ENCODE measurements around the gene EFHC2.
"Not testable (repeated sequence)": the region's sequence is repeated elsewhere in the genome, so short reads cannot be mapped to it uniquely, and the experiment has no call there.

Gene EFHC2

GRCh38 chrX:44253575-44253942, 89.9 kb downstream of the EFHC2 start:
- Histone ChIP-seq H3K27me3 (replicated peaks; ENCODE audit: control insufficient read depth, insufficient read depth, low read length) (peaks cover 10% of the 10 kb centered on the region), H3K36me3 (ENCODE audit: control insufficient read depth, insufficient read depth, low read length, severe bottlenecking) (no peaks in the 10 kb centered on the region), H3K4me3 (ENCODE audit: low read length) (peak overlapping the region; percentile 50), H3K4me1 (ENCODE audit: control insufficient read depth, insufficient read depth, low read length) (no peaks in the 10 kb centered on the region), H3K9ac (ENCODE audit: low read length) (no peak overlapping the region), H3K9me3 (ENCODE audit: control insufficient read depth, low read length) (no peaks in the 10 kb centered on the region)
- no peak for DNase-seq (ENCODE audit: low read depth)

DNA sequence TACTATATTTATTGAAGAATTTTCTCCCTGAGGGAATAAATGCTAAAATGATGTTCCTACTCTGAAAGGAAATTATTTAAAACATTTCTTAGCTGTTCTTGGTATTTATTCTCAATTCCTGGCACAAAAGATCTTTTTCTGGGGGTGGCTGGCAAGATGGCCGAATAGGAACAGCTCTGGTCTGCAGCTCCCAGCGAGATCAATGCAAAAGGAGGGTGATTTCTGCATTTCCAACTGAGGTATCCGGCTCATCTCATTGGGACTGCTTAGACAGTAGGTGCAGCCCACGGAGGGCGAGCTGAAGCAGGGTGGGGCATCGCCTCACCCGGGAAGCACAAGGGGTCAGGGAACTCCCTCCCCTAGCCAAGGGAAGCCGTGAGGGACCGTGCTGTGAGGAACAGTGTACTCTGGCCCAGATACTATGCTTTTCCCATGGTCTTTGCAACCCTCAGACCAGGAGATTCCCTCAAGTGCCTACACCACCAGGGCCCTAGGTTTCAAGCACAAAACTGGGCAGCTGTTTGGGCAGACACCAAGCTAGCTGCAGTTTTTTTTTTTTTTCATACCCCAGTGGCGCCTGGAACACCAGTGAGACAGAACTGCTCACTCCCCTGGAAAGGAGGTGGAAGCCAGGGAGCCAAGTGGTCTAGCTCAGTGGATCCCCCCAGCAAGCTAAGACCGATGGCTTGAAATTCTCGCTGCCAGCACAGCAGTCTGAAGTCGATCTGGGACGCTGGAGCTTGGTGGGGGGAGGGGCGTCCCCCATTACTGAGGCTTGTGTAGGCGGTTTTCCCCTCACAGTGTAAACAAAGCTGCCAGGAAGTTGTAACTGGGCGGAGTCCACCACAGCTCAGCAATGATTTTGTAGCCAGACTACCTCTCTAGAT, 90.5 kb downstream of the EFHC2 start:
- not testable (repeated sequence) for H3K4me1 ChIP-seq (ENCODE audit: control insufficient read depth, insufficient read depth, low read length); H3K36me3 ChIP-seq (ENCODE audit: control insufficient read depth, insufficient read depth, low read length, severe bottlenecking); DNase-seq (ENCODE audit: low read depth); H3K9me3 ChIP-seq (ENCODE audit: control insufficient read depth, low read length); H3K9ac ChIP-seq (ENCODE audit: low read length)
- Histone ChIP-seq H3K4me3 (ENCODE audit: low read length) (peak overlapping the region; percentile 50), H3K27me3 (replicated peaks; ENCODE audit: control insufficient read depth, insufficient read depth, low read length) (peaks cover 11% of the 10 kb centered on the region)

DNA sequence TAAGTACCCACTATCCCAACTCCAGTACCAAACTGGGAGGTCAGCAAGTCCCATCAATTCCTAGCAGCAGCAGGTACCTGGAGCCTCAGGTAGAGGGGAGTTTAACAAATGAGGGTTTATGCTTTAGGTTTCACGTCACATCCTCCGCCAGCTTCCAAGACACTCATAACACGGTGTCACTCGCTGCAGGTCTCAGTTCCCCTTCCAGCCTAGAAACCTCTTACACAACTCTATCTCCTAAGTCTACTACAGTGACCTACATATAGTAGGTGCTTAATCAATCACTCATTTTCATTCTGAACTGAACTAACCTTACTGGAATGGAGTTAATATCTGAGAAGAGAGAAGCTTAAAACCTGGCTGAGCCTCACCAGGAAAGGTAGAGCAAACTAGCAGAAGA, 96.0 kb downstream of the EFHC2 start:
- Histone ChIP-seq H3K36me3 (ENCODE audit: control insufficient read depth, insufficient read depth, low read length, severe bottlenecking) (no peaks in the 10 kb centered on the region), H3K9me3 (ENCODE audit: control insufficient read depth, low read length) (no peaks in the 10 kb centered on the region)

GRCh38 chrX:44246826-44247225, 96.6 kb downstream of the EFHC2 start:
- no peak for DNase-seq (ENCODE audit: low read depth)
- H3K9me3 ChIP-seq (ENCODE audit: control insufficient read depth, low read length): no peaks in the 10 kb centered on the region
- peaks cover 11% of the 10 kb centered on the region for H3K27me3 ChIP-seq (replicated peaks; ENCODE audit: control insufficient read depth, insufficient read depth, low read length)
- H3K9ac ChIP-seq (ENCODE audit: low read length): no peak overlapping the region
- H3K4me3 ChIP-seq (ENCODE audit: low read length): no peak overlapping the region
- H3K4me1 ChIP-seq (ENCODE audit: control insufficient read depth, insufficient read depth, low read length): no peaks in the 10 kb centered on the region
- H3K36me3 ChIP-seq (ENCODE audit: control insufficient read depth, insufficient read depth, low read length, severe bottlenecking): no peaks in the 10 kb centered on the region

More for the DNA sequence above, 96.0 kb downstream of the EFHC2 start:
- Histone ChIP-seq H3K4me3 (ENCODE audit: low read length) (no peak overlapping the region), H3K4me1 (ENCODE audit: control insufficient read depth, insufficient read depth, low read length) (no peaks in the 10 kb centered on the region), H3K9ac (ENCODE audit: low read length) (no peak overlapping the region), H3K27me3 (replicated peaks; ENCODE audit: control insufficient read depth, insufficient read depth, low read length) (peaks cover 11% of the 10 kb centered on the region)
- DNase-seq (ENCODE audit: low read depth): no peak

DNA sequence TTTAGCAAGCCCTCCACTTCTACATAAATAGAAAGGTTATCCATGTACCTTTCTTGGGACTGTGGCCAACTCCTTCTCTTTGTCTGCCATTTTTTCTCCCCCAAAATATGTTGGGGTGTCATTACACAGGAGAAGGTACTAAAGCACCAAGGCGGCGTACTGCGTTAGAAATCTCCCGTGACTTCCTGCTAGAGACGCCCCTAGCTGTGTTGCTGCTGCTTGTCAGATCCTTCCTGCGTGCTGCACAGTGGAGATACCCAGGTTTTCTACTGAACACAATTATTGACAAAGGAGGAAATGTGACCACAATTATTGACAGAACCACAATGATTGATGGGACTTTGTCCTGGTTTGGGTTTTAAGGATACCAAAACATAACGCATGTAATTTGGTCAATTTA, 97.7 kb downstream of the EFHC2 start:
- H3K27me3 ChIP-seq (replicated peaks; ENCODE audit: control insufficient read depth, insufficient read depth, low read length): peaks cover 14% of the 10 kb centered on the region
- no peak for DNase-seq (ENCODE audit: low read depth)
- no peak overlapping the region for H3K4me3 ChIP-seq (ENCODE audit: low read length)

GRCh38 chrX:44244008-44244407, 99.5 kb downstream of the EFHC2 start:
- no peaks in the 10 kb centered on the region for H3K36me3 ChIP-seq (ENCODE audit: control insufficient read depth, insufficient read depth, low read length, severe bottlenecking)
- H3K9me3 ChIP-seq (ENCODE audit: control insufficient read depth, low read length): no peaks in the 10 kb centered on the region
- no peak overlapping the region for H3K4me3 ChIP-seq (ENCODE audit: low read length)
- H3K4me1 ChIP-seq (ENCODE audit: control insufficient read depth, insufficient read depth, low read length): no peaks in the 10 kb centered on the region
- DNase-seq (ENCODE audit: low read depth): peak; percentile 72
- H3K9ac ChIP-seq (ENCODE audit: low read length): no peak overlapping the region
- peaks cover 10% of the 10 kb centered on the region for H3K27me3 ChIP-seq (replicated peaks; ENCODE audit: control insufficient read depth, insufficient read depth, low read length)

More for the DNA sequence above, 97.7 kb downstream of the EFHC2 start:
- Histone ChIP-seq H3K36me3 (ENCODE audit: control insufficient read depth, insufficient read depth, low read length, severe bottlenecking) (no peaks in the 10 kb centered on the region), H3K9ac (ENCODE audit: low read length) (no peak overlapping the region), H3K9me3 (ENCODE audit: control insufficient read depth, low read length) (no peaks in the 10 kb centered on the region), H3K4me1 (ENCODE audit: control insufficient read depth, insufficient read depth, low read length) (no peaks in the 10 kb centered on the region)

DNA sequence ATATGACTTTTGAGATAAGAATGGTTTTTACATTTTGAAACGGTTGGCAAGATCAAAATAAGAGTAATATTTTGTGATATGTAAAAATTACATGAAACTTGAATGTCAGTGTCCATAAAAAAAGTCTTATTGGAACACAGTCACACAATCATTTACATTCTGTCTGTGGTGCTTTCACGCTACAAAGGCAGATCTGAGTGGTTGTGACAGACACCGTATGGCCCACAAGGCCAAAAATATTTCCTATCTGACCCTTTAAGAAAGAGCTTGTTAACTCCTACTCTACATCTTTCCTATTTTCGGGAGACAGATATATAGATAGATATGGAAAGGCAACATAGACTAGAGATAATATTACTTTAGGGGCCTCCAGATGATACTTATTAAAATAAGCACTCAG, 101.9 kb downstream of the EFHC2 start:
- H3K9me3 ChIP-seq (ENCODE audit: control insufficient read depth, low read length): no peaks in the 10 kb centered on the region
- DNase-seq (ENCODE audit: low read depth): no peak
- H3K9ac ChIP-seq (ENCODE audit: low read length): no peak overlapping the region
- H3K4me3 ChIP-seq (ENCODE audit: low read length): no peak overlapping the region
- no peaks in the 10 kb centered on the region for H3K36me3 ChIP-seq (ENCODE audit: control insufficient read depth, insufficient read depth, low read length, severe bottlenecking)
- H3K4me1 ChIP-seq (ENCODE audit: control insufficient read depth, insufficient read depth, low read length): no peaks in the 10 kb centered on the region
- peaks cover 13% of the 10 kb centered on the region for H3K27me3 ChIP-seq (replicated peaks; ENCODE audit: control insufficient read depth, insufficient read depth, low read length)

DNA sequence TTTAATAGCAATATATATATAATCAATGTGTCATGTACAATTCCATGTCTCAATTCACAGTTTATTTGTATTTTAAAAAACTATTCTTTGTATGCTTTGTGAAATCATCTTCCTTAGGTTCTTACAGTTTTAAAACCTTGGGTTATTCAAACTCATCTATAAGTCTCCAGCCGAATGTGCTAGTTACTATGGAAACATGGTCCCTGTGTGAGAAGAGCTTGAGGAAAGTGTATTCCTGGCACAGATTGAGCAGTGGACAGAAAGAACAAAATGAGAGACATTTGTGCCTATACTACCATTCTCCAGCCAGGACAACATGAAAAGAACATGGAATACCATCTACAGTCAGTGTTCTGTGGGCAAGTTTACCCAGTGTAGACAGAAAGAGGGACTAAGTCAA, 103.4 kb downstream of the EFHC2 start:
- H3K4me1 ChIP-seq (ENCODE audit: control insufficient read depth, insufficient read depth, low read length): no peaks in the 10 kb centered on the region
- H3K27me3 ChIP-seq (replicated peaks; ENCODE audit: control insufficient read depth, insufficient read depth, low read length): peaks cover 13% of the 10 kb centered on the region
- no peaks in the 10 kb centered on the region for H3K36me3 ChIP-seq (ENCODE audit: control insufficient read depth, insufficient read depth, low read length, severe bottlenecking)
- no peak overlapping the region for H3K9ac ChIP-seq (ENCODE audit: low read length)
- no peak for DNase-seq (ENCODE audit: low read depth)
- no peaks in the 10 kb centered on the region for H3K9me3 ChIP-seq (ENCODE audit: control insufficient read depth, low read length)
- H3K4me3 ChIP-seq (ENCODE audit: low read length): no peak overlapping the region

DNA sequence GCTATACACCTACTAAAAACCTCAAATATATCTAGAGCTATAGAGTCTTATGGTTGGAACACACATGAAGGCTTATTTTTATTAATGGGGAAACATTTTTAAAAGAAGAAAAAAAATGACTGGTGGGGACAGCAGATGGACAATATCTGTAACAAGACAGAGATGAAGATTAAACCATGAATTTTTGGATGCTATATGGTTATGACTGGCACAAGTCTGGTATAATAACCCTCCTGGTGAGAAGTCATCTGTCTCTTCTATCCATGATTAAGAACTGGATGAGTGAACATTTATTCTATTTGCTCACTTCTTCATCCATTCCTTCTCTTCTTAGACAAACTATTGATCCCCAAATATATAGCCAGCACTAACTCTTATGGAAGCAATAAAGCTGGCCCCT, 104.4 kb downstream of the EFHC2 start:
- no peaks in the 10 kb centered on the region for H3K4me1 ChIP-seq (ENCODE audit: control insufficient read depth, insufficient read depth, low read length)
- H3K9me3 ChIP-seq (ENCODE audit: control insufficient read depth, low read length): no peaks in the 10 kb centered on the region
- H3K36me3 ChIP-seq (ENCODE audit: control insufficient read depth, insufficient read depth, low read length, severe bottlenecking): no peaks in the 10 kb centered on the region
- H3K4me3 ChIP-seq (ENCODE audit: low read length): no peak overlapping the region
- H3K27me3 ChIP-seq (replicated peaks; ENCODE audit: control insufficient read depth, insufficient read depth, low read length): peaks cover 13% of the 10 kb centered on the region
- no peak overlapping the region for H3K9ac ChIP-seq (ENCODE audit: low read length)
- DNase-seq (ENCODE audit: low read depth): no peak

DNA sequence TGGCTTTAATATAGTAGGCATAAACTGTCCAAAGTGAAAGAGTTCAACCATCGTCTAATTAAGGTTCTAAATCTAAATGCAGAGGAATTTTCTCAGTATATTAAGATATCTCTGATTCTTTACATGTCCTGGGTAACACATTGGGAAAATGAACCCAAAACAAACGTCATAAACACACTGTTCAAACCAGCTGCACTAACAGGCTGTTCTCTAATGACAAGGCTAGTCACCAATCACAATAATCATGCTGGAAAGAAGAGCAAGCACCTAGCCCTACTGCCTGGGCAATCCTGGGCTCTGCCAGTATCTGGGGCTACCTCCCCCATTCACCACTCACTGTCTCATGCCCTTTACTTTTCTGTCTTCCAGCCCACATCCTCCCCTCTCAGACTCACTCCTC, 107.9 kb downstream of the EFHC2 start:
- H3K9ac ChIP-seq (ENCODE audit: low read length): no peak overlapping the region
- no peaks in the 10 kb centered on the region for H3K9me3 ChIP-seq (ENCODE audit: control insufficient read depth, low read length)
- H3K4me1 ChIP-seq (ENCODE audit: control insufficient read depth, insufficient read depth, low read length): no peaks in the 10 kb centered on the region
- DNase-seq (ENCODE audit: low read depth): no peak
- H3K36me3 ChIP-seq (ENCODE audit: control insufficient read depth, insufficient read depth, low read length, severe bottlenecking): no peaks in the 10 kb centered on the region
- no peak overlapping the region for H3K4me3 ChIP-seq (ENCODE audit: low read length)
- peaks cover 10% of the 10 kb centered on the region for H3K27me3 ChIP-seq (replicated peaks; ENCODE audit: control insufficient read depth, insufficient read depth, low read length)

- H3K36me3 ChIP-seq (ENCODE audit: control insufficient read depth, insufficient read depth, low read length, severe bottlenecking): no peaks in the 10 kb centered on the region
Measured at GRCh38 chrX:44234541-44234940, 108.9 kb downstream of the EFHC2 start.

GRCh38 chrX:44234116-44234515, 109.4 kb downstream of the EFHC2 start:
- H3K4me1 ChIP-seq (ENCODE audit: control insufficient read depth, insufficient read depth, low read length): no peaks in the 10 kb centered on the region
- H3K36me3 ChIP-seq (ENCODE audit: control insufficient read depth, insufficient read depth, low read length, severe bottlenecking): no peaks in the 10 kb centered on the region
- no peaks in the 10 kb centered on the region for H3K9me3 ChIP-seq (ENCODE audit: control insufficient read depth, low read length)
- H3K4me3 ChIP-seq (ENCODE audit: low read length): no peak overlapping the region
- DNase-seq (ENCODE audit: low read depth): no peak
- no peak overlapping the region for H3K9ac ChIP-seq (ENCODE audit: low read length)
- peaks cover 10% of the 10 kb centered on the region for H3K27me3 ChIP-seq (replicated peaks; ENCODE audit: control insufficient read depth, insufficient read depth, low read length)

More at GRCh38 chrX:44234541-44234940, 108.9 kb downstream of the EFHC2 start:
- no peak overlapping the region for H3K4me3 ChIP-seq (ENCODE audit: low read length)
- no peaks in the 10 kb centered on the region for H3K4me1 ChIP-seq (ENCODE audit: control insufficient read depth, insufficient read depth, low read length)
- no peak overlapping the region for H3K9ac ChIP-seq (ENCODE audit: low read length)
- peaks cover 10% of the 10 kb centered on the region for H3K27me3 ChIP-seq (replicated peaks; ENCODE audit: control insufficient read depth, insufficient read depth, low read length)
- no peak for DNase-seq (ENCODE audit: low read depth)
- H3K9me3 ChIP-seq (ENCODE audit: control insufficient read depth, low read length): no peaks in the 10 kb centered on the region
